K562 (cell line): ENCODE results near the gene ZNF280C. TPM values are rescaled to one million over a fixed set of nuclear protein-coding genes. Genes with fewer than 3 reads are reported as not detected.

Source experiments
- CBX3 ChIP-seq, 2 experiments: IDR thresholded peaks; 1 replicate in 1 of 2; 2 replicates in 1 of 2; pipeline ENCODE4 v1.6.1; 2012; ENCODE audit warnings: inconsistent platforms in 2 of 2, low read length in 2 of 2, borderline replicate concordance in 1 of 2, control low read depth in 1 of 2
- GATAD2B ChIP-seq: fragments of 450-650 bp; IDR thresholded peaks from 2 replicates; pipeline ENCODE4 v1.6.1; 2017; ENCODE audit warnings: mild to moderate bottlenecking, borderline replicate concordance
- JUN ChIP-seq, 2 experiments: sonication (generic) in 1 of 2; formaldehyde crosslinking in 1 of 2; IDR thresholded peaks; 2 replicates each; pipeline versions ENCODE4 v1.6.1 to v1.8.0; 2012 to 2022; ENCODE audit warnings: borderline replicate concordance in 2 of 2, mild to moderate bottlenecking in 2 of 2, improper control_type of control experiment in 1 of 2, low read depth in 1 of 2, low read length in 1 of 2, missing genetic modification reagents in 1 of 2
- LCOR ChIP-seq: sonication (generic); formaldehyde crosslinking; IDR thresholded peaks from 2 replicates; pipeline ENCODE4 v1.8.0; 2022; ENCODE audit warnings: mild to moderate bottlenecking, missing genetic modification reagents
- MAZ ChIP-seq, 2 experiments: fragments of 450-650 bp in 1 of 2; sonication (generic) in 1 of 2; formaldehyde crosslinking; IDR thresholded peaks in 1 of 2; conservative IDR thresholded peaks in 1 of 2; 2 replicates each; pipeline versions ENCODE4 v1.4.0 to v1.5.0; 2020; ENCODE audit warnings: mild to moderate bottlenecking in 1 of 2, missing genetic modification reagents in 1 of 2
- MYNN ChIP-seq, 2 experiments: sonication (generic); formaldehyde crosslinking in 1 of 2; IDR thresholded peaks; 2 replicates each; pipeline versions ENCODE4 v1.5.0 to v1.6.1; 2016 to 2020; ENCODE audit warnings: antibody characterized with exemption in 1 of 2, missing genetic modification reagents in 1 of 2
- SIN3A ChIP-seq, 2 experiments: fragments of 150-350 bp in 1 of 2; IDR thresholded peaks; 2 replicates each; pipeline ENCODE4 v1.6.1; 2011 to 2016; ENCODE audit warnings: borderline replicate concordance in 2 of 2, low read depth in 2 of 2, low read length in 2 of 2, mild to moderate bottlenecking in 2 of 2, moderate library complexity in 2 of 2; ENCODE audit not compliant: control insufficient read depth in 1 of 2
- TARDBP ChIP-seq: fragments of 450-650 bp; IDR thresholded peaks from 2 replicates; pipeline ENCODE4 v1.6.1; 2016
- TEAD4 ChIP-seq, 2 experiments: sonication (generic) in 1 of 2; formaldehyde crosslinking in 1 of 2; IDR thresholded peaks; 2 replicates each; pipeline versions ENCODE4 v1.6.1 to v1.8.0; 2012 to 2022; ENCODE audit warnings: borderline replicate concordance in 1 of 2, inconsistent platforms in 1 of 2, low read length in 1 of 2, mild to moderate bottlenecking in 1 of 2, missing genetic modification reagents in 1 of 2
- TOE1 ChIP-seq, 2 experiments: fragments of 450-650 bp in 1 of 2; sonication (generic) in 1 of 2; formaldehyde crosslinking in 1 of 2; IDR thresholded peaks; 2 replicates each; pipeline versions ENCODE4 v1.7.1 to v1.8.0; 2016 to 2022; ENCODE audit warnings: borderline replicate concordance in 2 of 2, mild to moderate bottlenecking in 2 of 2, antibody characterized with exemption in 1 of 2, inconsistent platforms in 1 of 2, low read depth in 1 of 2, missing genetic modification reagents in 1 of 2, moderate library complexity in 1 of 2
- TRIM24 ChIP-seq, 2 experiments: fragments of 450-650 bp; IDR thresholded peaks; 2 replicates each; pipeline ENCODE4 v1.6.1; 2016
- polyA plus RNA-seq, 8 experiments: library from polyadenylated mRNA; depleted of rRNA in 4 of 8; stranded (reverse) in 5 of 8; unstranded in 3 of 8; fragments of >200 nt; fragmentation: Nextera tagmentation in 2 of 8; fragmentation: Illumina TruSeq in 1 of 8; extraction: Ambion mirVana in 2 of 8; extraction: Trizol in 1 of 8; gene quantifications; 2 replicates each; pipeline versions ENCODE4 v1.2.1 to v1.2.3, GENCODE V29; 2011 to 2014; ENCODE audit warnings: inconsistent platforms in 1 of 8, missing spikeins in 1 of 8
- total RNA-seq, 7 experiments: library from RNA; depleted of rRNA in 6 of 7; stranded (reverse); fragments of >200 nt in 6 of 7; fragmentation: Illumina TruSeq in 2 of 7; extraction: Trizol in 2 of 7; gene quantifications; 2 replicates each; pipeline versions ENCODE4 v1.2.1 to v1.2.3, GENCODE V29; 2011 to 2021; ENCODE audit warnings: low replicate concordance in 1 of 7
- TF ChIP-seq, protein P1 (sequence below), 3 experiments: IDR thresholded peaks in 2 of 3; conservative IDR thresholded peaks in 1 of 3; 2 replicates each; pipeline ENCODE4 v1.5.1; 2011 to 2012; ENCODE audit warnings: low read length in 3 of 3, mild to moderate bottlenecking in 3 of 3, control low read depth in 2 of 3, improper control_type of control experiment in 1 of 3, inconsistent platforms in 1 of 3, low read depth in 1 of 3, mixed read lengths in 1 of 3, moderate library complexity in 1 of 3; ENCODE audit not compliant: insufficient read depth in 2 of 3
- TF ChIP-seq, protein P2 (sequence below), 2 experiments: fragments of 450-650 bp; conservative IDR thresholded peaks; 2 replicates each; pipeline ENCODE4 v1.6.1; 2017; ENCODE audit warnings: mild to moderate bottlenecking in 2 of 2, moderate library complexity in 2 of 2
- TF ChIP-seq, protein P3 (sequence below), 3 experiments: fragments of 200-800 bp in 1 of 3; sonication (Bioruptor generic) in 1 of 3; sonication (generic) in 1 of 3; formaldehyde crosslinking in 1 of 3; IDR thresholded peaks; 2 replicates each; pipeline versions ENCODE4 v1.6.1 to v1.8.0; 2016 to 2022; ENCODE audit warnings: mild to moderate bottlenecking in 2 of 3, missing compliant biosample characterization in 2 of 3, missing genetic modification characterization in 2 of 3, missing genetic modification reagents in 1 of 3
- TF ChIP-seq, protein P4 (sequence below): fragments of 250-450 bp; sonication (Bioruptor Pico); IDR thresholded peaks from 2 replicates; pipeline ENCODE4 v1.5.0; 2021; ENCODE audit warnings: mild to moderate bottlenecking, borderline replicate concordance

ZNF280C gene
- total and polyA plus RNA-seq, 9 of the 15 experiments (the other 6 are each of a cell fraction or from before 2014, with no cell fraction given): 1.6 to 8.3 (median 4.4) TPM

DNA sequence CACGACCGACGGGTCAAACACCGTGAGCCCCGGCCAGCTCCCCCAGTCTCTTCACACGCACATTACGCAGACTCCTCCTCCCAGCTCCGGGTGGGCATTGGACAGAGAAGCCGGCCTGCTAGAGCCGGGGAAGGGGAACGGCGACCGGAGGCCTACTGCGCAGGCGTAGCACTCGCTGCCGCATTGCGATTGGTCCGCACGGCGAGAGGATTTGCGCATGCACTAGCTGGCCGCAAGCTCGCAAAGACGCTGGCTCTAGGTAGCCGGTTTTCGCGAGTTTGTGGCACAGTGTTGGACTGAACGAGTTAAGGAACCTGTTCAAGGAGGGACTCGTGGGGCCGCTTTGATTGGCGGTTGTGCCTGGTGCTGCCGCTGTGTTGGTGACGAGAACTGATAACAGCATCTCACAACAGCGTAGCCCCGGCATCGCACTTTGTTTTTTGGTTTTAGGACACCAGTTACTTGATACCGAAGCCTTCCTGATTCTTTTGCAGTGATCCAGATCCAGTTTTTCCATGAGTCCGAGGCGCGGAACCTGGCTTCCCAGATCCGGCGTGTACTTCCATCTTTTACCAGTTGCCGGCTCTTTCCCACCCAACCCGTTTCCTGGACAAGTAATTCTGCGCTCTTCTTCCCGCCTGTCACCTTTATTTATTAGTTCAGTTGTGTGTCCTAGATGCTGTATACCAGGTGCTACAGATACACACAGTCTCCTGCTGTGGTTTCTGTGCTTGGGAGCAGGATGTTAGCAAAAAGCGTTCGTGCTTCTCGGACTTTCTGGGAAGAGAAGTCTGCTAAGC is 102.8 kb downstream of the ZNF280C start, which contains the start of gene AIFM1 (continued):
- TF ChIP-seq TOE1 (IDR thresholded peaks at IDR 0.05; ENCODE audit: borderline replicate concordance): peak; percentile 96
- no peak for TF ChIP-seq TOE1 (CRISPR knock-in tag; IDR thresholded peaks at IDR 0.05; ENCODE audit: borderline replicate concordance, low read depth)
- TF ChIP-seq JUN (IDR thresholded peaks at IDR 0.05; ENCODE audit: borderline replicate concordance, low read depth, low read length): peak; percentile 36; the same call in 1 of the 2 replicates
- TF ChIP-seq JUN (CRISPR knock-in tag; IDR thresholded peaks at IDR 0.05; ENCODE audit: borderline replicate concordance): no peak
- peak; percentile 45 for TF ChIP-seq TEAD4 (IDR thresholded peaks at IDR 0.05; ENCODE audit: low read length)
- TF ChIP-seq TEAD4 (CRISPR knock-in tag; IDR thresholded peaks at IDR 0.05; ENCODE audit: borderline replicate concordance): no peak
- TF ChIP-seq TRIM24 (IDR thresholded peaks at IDR 0.05): 0 out of 4 replicates have a peak, but pooled peaks have one; percentile 16 to 21
- no peak; a peak in 1 of 4 replicates for TF ChIP-seq SIN3A (IDR thresholded peaks at IDR 0.05; ENCODE audit: borderline replicate concordance in 2 of 2, control insufficient read depth in 1 of 2, low read depth in 2 of 2, low read length in 2 of 2)
- peak; percentile 49; the same call in 1 of the 2 replicates for TF ChIP-seq GATAD2B
- no peak for TF ChIP-seq MYNN (IDR thresholded peaks at IDR 0.05)
- no peak for TF ChIP-seq MYNN (CRISPR knock-in tag; IDR thresholded peaks at IDR 0.05)
- TF ChIP-seq MAZ (CRISPR knock-in tag; conservative IDR thresholded peaks at IDR 0.05 in 1 of 2, IDR thresholded peaks at IDR 0.05 in 1 of 2): peak in 1 of 2 experiments; percentile 52; a peak in 1 of 4 replicates
- TF ChIP-seq, protein P1, sequence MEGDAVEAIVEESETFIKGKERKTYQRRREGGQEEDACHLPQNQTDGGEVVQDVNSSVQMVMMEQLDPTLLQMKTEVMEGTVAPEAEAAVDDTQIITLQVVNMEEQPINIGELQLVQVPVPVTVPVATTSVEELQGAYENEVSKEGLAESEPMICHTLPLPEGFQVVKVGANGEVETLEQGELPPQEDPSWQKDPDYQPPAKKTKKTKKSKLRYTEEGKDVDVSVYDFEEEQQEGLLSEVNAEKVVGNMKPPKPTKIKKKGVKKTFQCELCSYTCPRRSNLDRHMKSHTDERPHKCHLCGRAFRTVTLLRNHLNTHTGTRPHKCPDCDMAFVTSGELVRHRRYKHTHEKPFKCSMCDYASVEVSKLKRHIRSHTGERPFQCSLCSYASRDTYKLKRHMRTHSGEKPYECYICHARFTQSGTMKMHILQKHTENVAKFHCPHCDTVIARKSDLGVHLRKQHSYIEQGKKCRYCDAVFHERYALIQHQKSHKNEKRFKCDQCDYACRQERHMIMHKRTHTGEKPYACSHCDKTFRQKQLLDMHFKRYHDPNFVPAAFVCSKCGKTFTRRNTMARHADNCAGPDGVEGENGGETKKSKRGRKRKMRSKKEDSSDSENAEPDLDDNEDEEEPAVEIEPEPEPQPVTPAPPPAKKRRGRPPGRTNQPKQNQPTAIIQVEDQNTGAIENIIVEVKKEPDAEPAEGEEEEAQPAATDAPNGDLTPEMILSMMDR (IDR thresholded peaks at IDR 0.05 in 2 of 3, conservative IDR thresholded peaks at IDR 0.05 in 1 of 3; ENCODE audit: insufficient read depth in 2 of 3, low read depth in 1 of 3, low read length in 3 of 3): no peak
- TF ChIP-seq, protein P2, sequence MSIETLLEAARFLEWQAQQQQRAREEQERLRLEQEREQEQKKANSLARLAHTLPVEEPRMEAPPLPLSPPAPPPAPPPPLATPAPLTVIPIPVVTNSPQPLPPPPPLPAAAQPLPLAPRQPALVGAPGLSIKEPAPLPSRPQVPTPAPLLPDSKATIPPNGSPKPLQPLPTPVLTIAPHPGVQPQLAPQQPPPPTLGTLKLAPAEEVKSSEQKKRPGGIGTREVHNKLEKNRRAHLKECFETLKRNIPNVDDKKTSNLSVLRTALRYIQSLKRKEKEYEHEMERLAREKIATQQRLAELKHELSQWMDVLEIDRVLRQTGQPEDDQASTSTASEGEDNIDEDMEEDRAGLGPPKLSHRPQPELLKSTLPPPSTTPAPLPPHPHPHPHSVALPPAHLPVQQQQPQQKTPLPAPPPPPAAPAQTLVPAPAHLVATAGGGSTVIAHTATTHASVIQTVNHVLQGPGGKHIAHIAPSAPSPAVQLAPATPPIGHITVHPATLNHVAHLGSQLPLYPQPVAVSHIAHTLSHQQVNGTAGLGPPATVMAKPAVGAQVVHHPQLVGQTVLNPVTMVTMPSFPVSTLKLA (conservative IDR thresholded peaks at IDR 0.05): peak; percentile 50 to 78
- TF ChIP-seq TARDBP: no peak
- TF ChIP-seq CBX3 (IDR thresholded peaks at IDR 0.05; ENCODE audit: borderline replicate concordance in 1 of 2, low read length in 2 of 2): peak in 1 of 2 experiments; percentile 79; a peak in 2 of 3 replicates
- no peak; the same call in 1 of the 2 replicates for TF ChIP-seq LCOR
- TF ChIP-seq, protein P3, sequence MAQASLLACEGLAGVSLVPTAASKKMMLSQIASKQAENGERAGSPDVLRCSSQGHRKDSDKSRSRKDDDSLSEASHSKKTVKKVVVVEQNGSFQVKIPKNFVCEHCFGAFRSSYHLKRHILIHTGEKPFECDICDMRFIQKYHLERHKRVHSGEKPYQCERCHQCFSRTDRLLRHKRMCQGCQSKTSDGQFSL (CRISPR knock-in tag; IDR thresholded peaks at IDR 0.05): no peak
- TF ChIP-seq, protein P3 (tag; IDR thresholded peaks at IDR 0.05): no peak
- TF ChIP-seq, protein P4, sequence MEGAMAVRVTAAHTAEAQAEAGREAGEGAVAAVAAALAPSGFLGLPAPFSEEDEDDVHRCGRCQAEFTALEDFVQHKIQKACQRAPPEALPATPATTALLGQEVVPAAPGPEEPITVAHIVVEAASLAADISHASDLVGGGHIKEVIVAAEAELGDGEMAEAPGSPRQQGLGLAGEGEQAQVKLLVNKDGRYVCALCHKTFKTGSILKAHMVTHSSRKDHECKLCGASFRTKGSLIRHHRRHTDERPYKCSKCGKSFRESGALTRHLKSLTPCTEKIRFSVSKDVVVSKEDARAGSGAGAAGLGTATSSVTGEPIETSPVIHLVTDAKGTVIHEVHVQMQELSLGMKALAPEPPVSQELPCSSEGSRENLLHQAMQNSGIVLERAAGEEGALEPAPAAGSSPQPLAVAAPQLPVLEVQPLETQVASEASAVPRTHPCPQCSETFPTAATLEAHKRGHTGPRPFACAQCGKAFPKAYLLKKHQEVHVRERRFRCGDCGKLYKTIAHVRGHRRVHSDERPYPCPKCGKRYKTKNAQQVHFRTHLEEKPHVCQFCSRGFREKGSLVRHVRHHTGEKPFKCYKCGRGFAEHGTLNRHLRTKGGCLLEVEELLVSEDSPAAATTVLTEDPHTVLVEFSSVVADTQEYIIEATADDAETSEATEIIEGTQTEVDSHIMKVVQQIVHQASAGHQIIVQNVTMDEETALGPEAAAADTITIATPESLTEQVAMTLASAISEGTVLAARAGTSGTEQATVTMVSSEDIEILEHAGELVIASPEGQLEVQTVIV (CRISPR knock-in tag): no peak
